Measurements from ENCODE around the gene BHLHE40. TPM values are rescaled to one million over a fixed set of nuclear protein-coding genes. Genes with fewer than 3 reads are reported as not detected.

BHLHE40 gene
- total and polyA plus RNA-seq, 2 of the 13 experiments (the other 11 are each of a cell fraction or from before 2014, with no cell fraction given), result 1.8 to 51.0 TPM

GRCh38 chr3:4985330-4986174 lies 6.3 kb downstream of the BHLHE40 start (continued):
- TF ChIP-seq ZNF292 (CRISPR knock-in tag; IDR thresholded peaks at IDR 0.05; ENCODE audit: borderline replicate concordance, low read depth) (no peak), GTF2F1 (IDR thresholded peaks at IDR 0.05; ENCODE audit: low read length) (no peak), HNF4A (CRISPR knock-in tag; IDR thresholded peaks at IDR 0.05) (no peak), RXRB (CRISPR knock-in tag; IDR thresholded peaks at IDR 0.05; ENCODE audit: borderline replicate concordance) (0 out of 2 replicates have a peak, but pooled peaks have one; percentile 29), REL (CRISPR knock-in tag; conservative IDR thresholded peaks at IDR 0.05) (no peak), EEA1 (CRISPR knock-in tag; IDR thresholded peaks at IDR 0.05; ENCODE audit: borderline replicate concordance) (no peak), SALL2 (CRISPR knock-in tag; IDR thresholded peaks at IDR 0.05) (no peak), ZNF224 (CRISPR knock-in tag; IDR thresholded peaks at IDR 0.05) (no peak), RFX3 (CRISPR knock-in tag; IDR thresholded peaks at IDR 0.05) (no peak), TFDP1 (CRISPR knock-in tag; IDR thresholded peaks at IDR 0.05; ENCODE audit: borderline replicate concordance) (no peak; the same call in 1 of the 2 replicates), ZBTB44 (CRISPR knock-in tag; IDR thresholded peaks at IDR 0.05) (no peak), PAWR (CRISPR knock-in tag; IDR thresholded peaks at IDR 0.05; ENCODE audit: borderline replicate concordance) (no peak), FOXC1 (CRISPR knock-in tag; IDR thresholded peaks at IDR 0.05; ENCODE audit: borderline replicate concordance) (no peak), SMAD3 (CRISPR knock-in tag; IDR thresholded peaks at IDR 0.05) (no peak; the same call in 1 of the 2 replicates), HNF4G (IDR thresholded peaks at IDR 0.05; ENCODE audit: borderline replicate concordance, low read depth, low read length) (no peak), HNF4G (CRISPR knock-in tag; IDR thresholded peaks at IDR 0.05; ENCODE audit: borderline replicate concordance, low read depth) (no peak), ZNF574 (CRISPR knock-in tag; IDR thresholded peaks at IDR 0.05) (peak; percentile 33), SNAI1 (CRISPR knock-in tag; IDR thresholded peaks at IDR 0.05; ENCODE audit: borderline replicate concordance) (no peak), SIX4 (CRISPR knock-in tag; IDR thresholded peaks at IDR 0.05) (peak; percentile 10; the same call in 1 of the 2 replicates), CBFB (CRISPR knock-in tag; IDR thresholded peaks at IDR 0.05) (peak; percentile 27; the same call in 1 of the 2 replicates), CENPBD1 (CRISPR knock-in tag; IDR thresholded peaks at IDR 0.05; ENCODE audit: borderline replicate concordance, low read depth) (no peak), CHD2 (IDR thresholded peaks at IDR 0.05; ENCODE audit: low read depth, low read length) (no peak), TEAD3 (CRISPR knock-in tag; optimal IDR thresholded peaks at IDR 0.05; ENCODE audit: borderline replicate concordance) (peak; percentile 83), HOXA5 (CRISPR knock-in tag; IDR thresholded peaks at IDR 0.05) (no peak), GPN1 (CRISPR knock-in tag; IDR thresholded peaks at IDR 0.05; ENCODE audit: borderline replicate concordance) (no peak)
